IMR-90 (cell line): ENCODE results near the gene BPIFA3. TPM values are rescaled to one million over a fixed set of nuclear protein-coding genes. Genes with fewer than 3 reads are reported as not detected.

Source experiments
- ATAC-seq: fragments of 200-7000 bp; cut with Tn5 transposase; 2 replicates; pipeline ENCODE4 v1.9.1; 2020; ENCODE audit warnings: low read depth, mild to moderate bottlenecking, moderate library complexity
- BruUV-seq: library from RNA; stranded (reverse); fragments of 400-500 nt; replicated peaks from 2 replicates; lab custom pipeline; 2021; lab: Mats Ljungman, UMichigan
- CTCF ChIA-PET: fragments of 300-600 bp; formaldehyde crosslinking; extraction: SDS; loops from one replicate; lab custom pipeline; 2021; ENCODE audit warnings: antibody characterized with exemption; lab: Yijun Ruan, JAX
- POLR2A ChIA-PET: fragments of 300-600 bp; sonication (Branson Sonifier 250); formaldehyde crosslinking; loops from one replicate; lab custom pipeline; 2022; ENCODE audit warnings: antibody characterized with exemption; ENCODE audit not compliant: unreplicated experiment; lab: Charles Lee
- DNase-seq: peaks from one replicate; pipeline ENCODE4 v3.0.0; 2013
- H2AFZ ChIP-seq: replicated peaks from 2 replicates; pipeline ENCODE3; 2013; ENCODE audit warnings: low read length, mild to moderate bottlenecking; ENCODE audit not compliant: poor library complexity
- H2AK5ac ChIP-seq: 2 replicates; pipeline ENCODE4 v1.6.1; 2013; ENCODE audit warnings: low read depth, low read length, inconsistent platforms
- H2AK9ac ChIP-seq: replicated peaks from 2 replicates; pipeline ENCODE3; 2013; ENCODE audit warnings: mild to moderate bottlenecking, low read depth, low read length, moderate library complexity; ENCODE audit not compliant: poor library complexity
- H2BK120ac ChIP-seq: 2 replicates; pipeline ENCODE4 v1.6.1; 2013; ENCODE audit warnings: low read depth, low read length, inconsistent platforms
- H2BK15ac ChIP-seq: 3 replicates; pipeline ENCODE4 v1.6.1; 2013; ENCODE audit warnings: low read depth, low read length, inconsistent platforms
- H2BK20ac ChIP-seq: 2 replicates; pipeline ENCODE4 v1.6.1; 2013; ENCODE audit warnings: low read depth, mild to moderate bottlenecking, inconsistent platforms, low read length, moderate library complexity
- H2BK5ac ChIP-seq: 2 replicates; pipeline ENCODE4 v1.6.1; 2013; ENCODE audit warnings: mild to moderate bottlenecking, low read depth, low read length, inconsistent platforms; ENCODE audit not compliant: poor library complexity, severe bottlenecking
- H3K14ac ChIP-seq: replicated peaks from 2 replicates; pipeline ENCODE4 v1.6.1; 2013; ENCODE audit warnings: low read depth, low read length, inconsistent platforms
- H3K18ac ChIP-seq: 2 replicates; pipeline ENCODE4 v1.6.1; 2013; ENCODE audit warnings: low read depth, low read length, control low read depth
- H3K23ac ChIP-seq: 2 replicates; pipeline ENCODE4 v1.6.1; 2013; ENCODE audit warnings: low read depth, low read length, inconsistent platforms
- H3K27ac ChIP-seq: 2 replicates; pipeline ENCODE4 v1.5.1; 2013; ENCODE audit warnings: mild to moderate bottlenecking, control low read depth, low read length; ENCODE audit not compliant: insufficient read depth
- H3K27me3 ChIP-seq: 2 replicates; pipeline ENCODE4 v1.6.1; 2013; ENCODE audit warnings: low read length; ENCODE audit not compliant: control insufficient read depth, insufficient read depth
- H3K36me3 ChIP-seq: 2 replicates; pipeline ENCODE4 v1.6.1; 2013; ENCODE audit warnings: low read length, mixed read lengths; ENCODE audit not compliant: control insufficient read depth, insufficient read depth
- H3K4ac ChIP-seq: 2 replicates; pipeline ENCODE4 v1.6.1; 2013; ENCODE audit warnings: low read depth, low read length, inconsistent platforms
- H3K4me1 ChIP-seq: 2 replicates; pipeline ENCODE4 v1.6.1; 2013; ENCODE audit warnings: low read length, mixed read lengths; ENCODE audit not compliant: control insufficient read depth, insufficient read depth
- H3K4me2 ChIP-seq: 2 replicates; pipeline ENCODE4 v1.6.1; 2013; ENCODE audit warnings: low read depth, mild to moderate bottlenecking, control low read depth, low read length, moderate library complexity
- H3K4me3 ChIP-seq: 2 replicates; pipeline ENCODE4 v1.5.1; 2013; ENCODE audit warnings: low read depth, mild to moderate bottlenecking, control low read depth, low read length, moderate library complexity; ENCODE audit not compliant: insufficient read depth
- H3K56ac ChIP-seq: 2 replicates; pipeline ENCODE4 v1.6.1; 2013; ENCODE audit warnings: low read length, inconsistent platforms; ENCODE audit not compliant: insufficient read depth; ENCODE audit errors: extremely low read depth
- H3K79me1 ChIP-seq, 2 experiments: 2 replicates each; pipeline ENCODE4 v1.6.1; 2013; ENCODE audit warnings: low read length in 2 of 2, inconsistent platforms in 1 of 2, low read depth in 1 of 2
- H3K9ac ChIP-seq: 2 replicates; pipeline ENCODE4 v1.6.1; 2013; ENCODE audit warnings: low read depth, low read length, control low read depth
- H3K9me1 ChIP-seq: 2 replicates; pipeline ENCODE4 v1.6.1; 2013; ENCODE audit warnings: low read length, inconsistent platforms; ENCODE audit not compliant: insufficient read depth
- H3K9me3 ChIP-seq: 2 replicates; pipeline ENCODE4 v1.6.1; 2013; ENCODE audit warnings: low read length; ENCODE audit not compliant: control insufficient read depth, insufficient read depth
- H4K20me1 ChIP-seq: 2 replicates; pipeline ENCODE4 v1.6.1; 2013; ENCODE audit warnings: low read length, inconsistent platforms; ENCODE audit not compliant: insufficient read depth
- H4K5ac ChIP-seq: 2 replicates; pipeline ENCODE4 v1.6.1; 2013; ENCODE audit warnings: mild to moderate bottlenecking, low read depth, low read length, control low read depth
- H4K8ac ChIP-seq, 2 experiments: 2 replicates each; pipeline ENCODE4 v1.6.1; 2013; ENCODE audit warnings: low read depth in 2 of 2, low read length in 2 of 2, control low read depth in 1 of 2, inconsistent platforms in 1 of 2
- H4K91ac ChIP-seq: 2 replicates; pipeline ENCODE4 v1.6.1; 2013; ENCODE audit warnings: low read depth, low read length, inconsistent platforms; ENCODE audit not compliant: insufficient read depth
- CEBPB ChIP-seq: IDR thresholded peaks from 2 replicates; pipeline ENCODE4 v1.6.1; 2012; ENCODE audit warnings: low read depth, low read length, improper control_type of control experiment
- CHD1 ChIP-seq: IDR thresholded peaks from 2 replicates; pipeline ENCODE4 v1.6.1; 2012; ENCODE audit warnings: low read depth, low read length, improper control_type of control experiment
- ELK1 ChIP-seq: fragments of 150-350 bp; IDR thresholded peaks from 2 replicates; pipeline ENCODE4 v1.6.1; 2016; ENCODE audit warnings: low read depth, mild to moderate bottlenecking, low read length, moderate library complexity, borderline replicate concordance
- FOS ChIP-seq: fragments of 150-350 bp; IDR thresholded peaks from 2 replicates; pipeline ENCODE4 v1.6.1; 2016; ENCODE audit warnings: low read depth, low read length
- MAFK ChIP-seq: IDR thresholded peaks from 2 replicates; pipeline ENCODE4 v1.6.1; 2012; ENCODE audit warnings: low read depth, low read length, improper control_type of control experiment
- MAZ ChIP-seq: IDR thresholded peaks from 2 replicates; pipeline ENCODE4 v1.6.1; 2012; ENCODE audit warnings: low read depth, mild to moderate bottlenecking, low read length, improper control_type of control experiment, moderate library complexity, borderline replicate concordance
- MXI1 ChIP-seq: IDR thresholded peaks from 2 replicates; pipeline ENCODE4 v1.6.1; 2012; ENCODE audit warnings: low read depth, mild to moderate bottlenecking, low read length, moderate library complexity, borderline replicate concordance
- NFE2L2 ChIP-seq: fragments of 150-350 bp; IDR thresholded peaks from 2 replicates; pipeline ENCODE4 v1.6.1; 2016; ENCODE audit warnings: low read depth, mild to moderate bottlenecking, low read length
- POLR2A ChIP-seq: IDR thresholded peaks from 2 replicates; pipeline ENCODE4 v1.6.1; 2012; ENCODE audit warnings: mild to moderate bottlenecking, low read depth, low read length
- RCOR1 ChIP-seq: IDR thresholded peaks from 2 replicates; pipeline ENCODE4 v1.6.1; 2012; ENCODE audit warnings: mild to moderate bottlenecking, low read length, improper control_type of control experiment; ENCODE audit not compliant: insufficient replicate concordance
- SMC3 ChIP-seq: fragments of 150-350 bp; IDR thresholded peaks from 2 replicates; pipeline ENCODE4 v1.6.1; 2016; ENCODE audit warnings: low read depth, mild to moderate bottlenecking, antibody characterized with exemption, low read length, moderate library complexity
- WGBS, 2 experiments: methylation state at CpG; one replicate each; pipeline versions ENCODE4 v1.1.5 to v1.1.7; 2013; ENCODE audit warnings: missing lambda C conversion rate in 2 of 2; ENCODE audit not compliant: insufficient read length in 1 of 2; ENCODE audit errors: extremely low coverage in 2 of 2; 5-methylcytosine and 5-hydroxymethylcytosine counted together
- dilution Hi-C: fragments of 300-500 bp; cut with HindIII; formaldehyde crosslinking; loops from one replicate; pipeline ENCODE4 v1.14.3; 2018; ENCODE audit warnings: low sequenced_read_pairs; ENCODE audit not compliant: unreplicated experiment
- in situ Hi-C: fragments of 300-500 bp; cut with MboI; formaldehyde crosslinking; loops from 3 replicates; pipeline ENCODE4 v1.14.3; 2019; ENCODE audit warnings: low sequenced_read_pairs, inconsistent platforms, mixed read lengths
- intact Hi-C: fragments of 100-400 bp; cut with micrococcal nuclease; formaldehyde crosslinking; loops from 2 replicates; pipeline ENCODE4 v1.10.0; 2022
- polyA plus RNA-seq, 3 experiments: library from polyadenylated mRNA; depleted of rRNA; stranded (reverse); fragments of >200 nt; gene quantifications; 2 replicates each; pipeline ENCODE4 v1.2.3, GENCODE V29; 2012; ENCODE audit warnings: low replicate concordance in 1 of 3
- total RNA-seq: library from RNA; depleted of rRNA; stranded (reverse); fragments of >200 nt; gene quantifications from 2 replicates; pipeline ENCODE4 v1.2.3, GENCODE V29; 2012
- TF ChIP-seq, protein P1 (sequence below): conservative IDR thresholded peaks from 2 replicates; pipeline ENCODE4 v1.5.1; 2012; ENCODE audit warnings: mild to moderate bottlenecking, low read depth, low read length, improper control_type of control experiment
- TF ChIP-seq, protein P2 (sequence below): fragments of 150-350 bp; IDR thresholded peaks from 2 replicates; pipeline ENCODE4 v1.6.1; 2017; ENCODE audit warnings: mild to moderate bottlenecking, antibody characterized with exemption, low read length, low read depth

The BPIFA3 gene
- total and polyA plus RNA-seq, 2 of the 4 experiments (the other 2 are of a cell fraction) = not detected

GRCh38 chr20:33251496-33251895 lies 34.3 kb downstream of the BPIFA3 start:
- BruUV-seq = no TSS peak
- Histone ChIP-seq H3K4me2 (no peak overlapping the region), H2BK5ac (no peak overlapping the region), H2BK120ac (no peak overlapping the region), H3K23ac (no peak overlapping the region), H3K4ac (no peak overlapping the region), H2BK20ac (no peak overlapping the region), H2AK5ac (no peak overlapping the region), H3K36me3 (no peaks in the 10 kb centered on the region), H3K9me1 (no peaks in the 10 kb centered on the region), H3K4me1 (no peaks in the 10 kb centered on the region), H3K18ac (no peak overlapping the region), H2AFZ (no peak overlapping the region), H4K20me1 (no peaks in the 10 kb centered on the region), H3K27me3 (no peaks in the 10 kb centered on the region), H3K14ac (no peak overlapping the region), H2BK15ac (no peak overlapping the region), H4K91ac (no peak overlapping the region), H3K27ac (no peak overlapping the region), H4K8ac (no peak overlapping the region), H3K9ac (no peak overlapping the region), H3K4me3 (no peak overlapping the region), H3K9me3 (no peaks in the 10 kb centered on the region), H3K56ac (no peak overlapping the region), H2AK9ac (no peak overlapping the region), H4K5ac (no peak overlapping the region), H3K79me1 (no peaks in the 10 kb centered on the region)
- dilution Hi-C loops (no loop called here), intact Hi-C loops (no loop called here), in situ Hi-C loops (no loop called here)
- WGBS, 2 experiments = 100% methylated on average over 1 of the region's 3 CpGs; no CpG with 5 or more reads in 1 of the 2 experiments
- no peak for ATAC-seq
- ChIA-PET POLR2A (no interaction called here), CTCF (no interaction called here)
- TF ChIP-seq, protein P1, sequence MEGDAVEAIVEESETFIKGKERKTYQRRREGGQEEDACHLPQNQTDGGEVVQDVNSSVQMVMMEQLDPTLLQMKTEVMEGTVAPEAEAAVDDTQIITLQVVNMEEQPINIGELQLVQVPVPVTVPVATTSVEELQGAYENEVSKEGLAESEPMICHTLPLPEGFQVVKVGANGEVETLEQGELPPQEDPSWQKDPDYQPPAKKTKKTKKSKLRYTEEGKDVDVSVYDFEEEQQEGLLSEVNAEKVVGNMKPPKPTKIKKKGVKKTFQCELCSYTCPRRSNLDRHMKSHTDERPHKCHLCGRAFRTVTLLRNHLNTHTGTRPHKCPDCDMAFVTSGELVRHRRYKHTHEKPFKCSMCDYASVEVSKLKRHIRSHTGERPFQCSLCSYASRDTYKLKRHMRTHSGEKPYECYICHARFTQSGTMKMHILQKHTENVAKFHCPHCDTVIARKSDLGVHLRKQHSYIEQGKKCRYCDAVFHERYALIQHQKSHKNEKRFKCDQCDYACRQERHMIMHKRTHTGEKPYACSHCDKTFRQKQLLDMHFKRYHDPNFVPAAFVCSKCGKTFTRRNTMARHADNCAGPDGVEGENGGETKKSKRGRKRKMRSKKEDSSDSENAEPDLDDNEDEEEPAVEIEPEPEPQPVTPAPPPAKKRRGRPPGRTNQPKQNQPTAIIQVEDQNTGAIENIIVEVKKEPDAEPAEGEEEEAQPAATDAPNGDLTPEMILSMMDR = no peak
- no peak for TF ChIP-seq POLR2A
- TF ChIP-seq FOS = no peak
- TF ChIP-seq RCOR1 = no peak
- no peak for TF ChIP-seq MAZ
- TF ChIP-seq CEBPB = no peak
- TF ChIP-seq, protein P2, sequence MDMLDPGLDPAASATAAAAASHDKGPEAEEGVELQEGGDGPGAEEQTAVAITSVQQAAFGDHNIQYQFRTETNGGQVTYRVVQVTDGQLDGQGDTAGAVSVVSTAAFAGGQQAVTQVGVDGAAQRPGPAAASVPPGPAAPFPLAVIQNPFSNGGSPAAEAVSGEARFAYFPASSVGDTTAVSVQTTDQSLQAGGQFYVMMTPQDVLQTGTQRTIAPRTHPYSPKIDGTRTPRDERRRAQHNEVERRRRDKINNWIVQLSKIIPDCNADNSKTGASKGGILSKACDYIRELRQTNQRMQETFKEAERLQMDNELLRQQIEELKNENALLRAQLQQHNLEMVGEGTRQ = no peak
- TF ChIP-seq CHD1 = no peak
- no peak for TF ChIP-seq SMC3
- TF ChIP-seq ELK1 = no peak
- no peak for TF ChIP-seq NFE2L2
- no peak for TF ChIP-seq MAFK
- no peak for TF ChIP-seq MXI1
- DNase-seq = no peak
